SK-N-SH treated with all-trans-retinoic acid at 6 μM for 48 hours (cell line): ENCODE results near the gene HOXC10.

Experiments
- ATAC-seq: fragments of 200-7000 bp; cut with Tn5 transposase; 3 replicates; pipeline ENCODE4 v1.9.1; 2020; ENCODE audit warnings: mild to moderate bottlenecking, moderate library complexity
- ARNTL ChIP-seq: fragments of 450-650 bp; formaldehyde crosslinking; IDR thresholded peaks from 2 replicates; pipeline ENCODE4 v1.5.0; 2020; ENCODE audit warnings: low read depth, mild to moderate bottlenecking, moderate library complexity, borderline replicate concordance
- BACH2 ChIP-seq: fragments of 250-450 bp; sonication (Bioruptor Pico); IDR thresholded peaks from 2 replicates; pipeline ENCODE4 v1.9.0; 2021; ENCODE audit warnings: mild to moderate bottlenecking, borderline replicate concordance
- CREB5 ChIP-seq: fragments of 250-450 bp; sonication (Bioruptor Pico); IDR thresholded peaks from 2 replicates; pipeline ENCODE4 v1.5.1; 2020; ENCODE audit warnings: low read depth, mild to moderate bottlenecking, moderate library complexity
- CSDC2 ChIP-seq: fragments of 250-450 bp; sonication (Bioruptor Pico); IDR thresholded peaks from 2 replicates; pipeline ENCODE4 v1.5.0; 2020; ENCODE audit warnings: mild to moderate bottlenecking, moderate library complexity
- CSRNP3 ChIP-seq: fragments of 250-450 bp; sonication (Bioruptor Pico); IDR thresholded peaks from 2 replicates; pipeline ENCODE4 v1.5.1; 2021; ENCODE audit warnings: mild to moderate bottlenecking, moderate library complexity
- ESRRG ChIP-seq: fragments of 250-450 bp; sonication (Bioruptor Pico); IDR thresholded peaks from 2 replicates; pipeline ENCODE4 v1.6.1; 2021; ENCODE audit warnings: mild to moderate bottlenecking
- GLIS3 ChIP-seq: fragments of 250-450 bp; sonication (Bioruptor Pico); IDR thresholded peaks from 2 replicates; pipeline ENCODE4 v1.5.0; 2020; ENCODE audit warnings: mild to moderate bottlenecking, moderate library complexity
- ISL1 ChIP-seq: fragments of 250-450 bp; sonication (Bioruptor Pico); IDR thresholded peaks from 2 replicates; pipeline ENCODE4 v2.1.2; 2022; ENCODE audit warnings: mild to moderate bottlenecking, moderate library complexity
- OSR1 ChIP-seq: fragments of 250-450 bp; sonication (Bioruptor Pico); IDR thresholded peaks from 2 replicates; pipeline ENCODE4 v1.8.0; 2022; ENCODE audit warnings: moderate library complexity, mild to moderate bottlenecking, inconsistent platforms
- PATZ1 ChIP-seq: fragments of 250-450 bp; sonication (Bioruptor Pico); IDR thresholded peaks from 2 replicates; pipeline ENCODE4 v1.8.0; 2020; ENCODE audit warnings: mild to moderate bottlenecking, moderate library complexity, borderline replicate concordance
- POU6F1 ChIP-seq: fragments of 250-450 bp; sonication (Bioruptor Pico); IDR thresholded peaks from 2 replicates; pipeline ENCODE4 v1.8.0; 2021; ENCODE audit warnings: low read depth, mild to moderate bottlenecking, moderate library complexity, borderline replicate concordance
- RARB ChIP-seq: fragments of 250-450 bp; sonication (Bioruptor Pico); IDR thresholded peaks from 2 replicates; pipeline ENCODE4 v1.8.0; 2021; ENCODE audit warnings: mild to moderate bottlenecking, moderate library complexity
- SNAI2 ChIP-seq: fragments of 250-450 bp; sonication (Bioruptor Pico); IDR thresholded peaks from 2 replicates; pipeline ENCODE4 v1.5.0; 2020; ENCODE audit warnings: mild to moderate bottlenecking, moderate library complexity
- TCF4 ChIP-seq: fragments of 250-450 bp; sonication (Bioruptor Pico); IDR thresholded peaks from 2 replicates; pipeline ENCODE4 v1.8.0; 2021; ENCODE audit warnings: mild to moderate bottlenecking, moderate library complexity, borderline replicate concordance
- TOX ChIP-seq: fragments of 250-450 bp; sonication (Bioruptor Pico); IDR thresholded peaks from 2 replicates; pipeline ENCODE4 v1.8.0; 2021; ENCODE audit warnings: mild to moderate bottlenecking, moderate library complexity, borderline replicate concordance
- TSHZ2 ChIP-seq: fragments of 250-450 bp; sonication (Bioruptor Pico); IDR thresholded peaks from 2 replicates; pipeline ENCODE4 v1.5.0; 2020; ENCODE audit warnings: mild to moderate bottlenecking, moderate library complexity
- ZFP3 ChIP-seq: fragments of 250-450 bp; sonication (Bioruptor Pico); IDR thresholded peaks from 2 replicates; pipeline ENCODE4 v1.5.0; 2020; ENCODE audit warnings: mild to moderate bottlenecking, moderate library complexity
- ZFP30 ChIP-seq: fragments of 450-650 bp; formaldehyde crosslinking; IDR thresholded peaks from 2 replicates; pipeline ENCODE4 v1.5.0; 2022; ENCODE audit warnings: mild to moderate bottlenecking, moderate library complexity
- ZNF565 ChIP-seq: fragments of 450-650 bp; formaldehyde crosslinking; conservative IDR thresholded peaks from 2 replicates; pipeline ENCODE4 v1.5.0; 2020; ENCODE audit warnings: low read depth, mild to moderate bottlenecking, moderate library complexity
- ZNF70 ChIP-seq: fragments of 450-650 bp; formaldehyde crosslinking; IDR thresholded peaks from 2 replicates; pipeline ENCODE4 v1.5.0; 2020; ENCODE audit warnings: mild to moderate bottlenecking, moderate library complexity
- ZNF8 ChIP-seq: fragments of 450-650 bp; formaldehyde crosslinking; IDR thresholded peaks from 2 replicates; pipeline ENCODE4 v1.5.0; 2020; ENCODE audit warnings: mild to moderate bottlenecking, moderate library complexity

HOXC10 gene

GRCh38 chr12:53995002-53995377, 10.0 kb downstream of the HOXC10 start (continued):
- TF ChIP-seq ZFP3 (CRISPR knock-in tag), result no peak

- TF ChIP-seq ZNF565 (CRISPR knock-in tag) (no peak), ZFP3 (CRISPR knock-in tag) (no peak), ISL1 (CRISPR knock-in tag) (no peak), TOX (no peak), GLIS3 (CRISPR knock-in tag) (no peak), RARB (CRISPR knock-in tag) (no peak), TCF4 (CRISPR knock-in tag) (no peak), SNAI2 (no peak), PATZ1 (CRISPR knock-in tag) (no peak), ARNTL (CRISPR knock-in tag) (no peak), ESRRG (no peak), CSRNP3 (CRISPR knock-in tag) (no peak), TSHZ2 (CRISPR knock-in tag) (no peak), POU6F1 (CRISPR knock-in tag) (no peak), ZFP30 (CRISPR knock-in tag) (no peak), CSDC2 (CRISPR knock-in tag) (no peak), CREB5 (CRISPR knock-in tag) (no peak), ZNF70 (CRISPR knock-in tag) (no peak), ZNF8 (CRISPR knock-in tag) (no peak)
- ATAC-seq, result peak; percentile 6; the same call in 2 of the 3 replicates
Measured at GRCh38 chr12:53995378-53996239, 10.7 kb downstream of the HOXC10 start.

GRCh38 chr12:53996240-53997203, 11.6 kb downstream of the HOXC10 start:
- no peak for ATAC-seq
- TF ChIP-seq PATZ1 (CRISPR knock-in tag) (no peak), TCF4 (CRISPR knock-in tag) (no peak), OSR1 (CRISPR knock-in tag) (no peak), BACH2 (CRISPR knock-in tag) (no peak), ZNF565 (CRISPR knock-in tag) (no peak), GLIS3 (CRISPR knock-in tag) (no peak), RARB (CRISPR knock-in tag) (no peak), ISL1 (CRISPR knock-in tag) (no peak)
